RWPE1 (cell line): ENCODE data around the gene SLC8B1.
A peak's percentile ranks its signal among the peaks of the same experiment; 100 is the strongest.

Experiments used
- CTCF ChIA-PET: fragments of 350-600 bp; sonication (Branson Sonifier 250); formaldehyde crosslinking; extraction: SDS; loops from one replicate; lab custom pipeline; 2021; lab: Yijun Ruan, JAX
- POLR2A ChIA-PET: fragments of 400-600 bp; formaldehyde crosslinking; extraction: SDS; loops from one replicate; lab custom pipeline; 2020; ENCODE audit warnings: antibody characterized with exemption; ENCODE audit not compliant: low non-redundant PET; lab: Yijun Ruan, JAX
- DNase-seq: peaks from one replicate; pipeline ENCODE4 v3.0.0; 2012; ENCODE audit warnings: low spot score
- H3K27ac ChIP-seq: fragments of 450-650 bp; 2 replicates; pipeline ENCODE4 v1.5.1; 2017
- CTCF ChIP-seq: fragments of 450-650 bp; conservative IDR thresholded peaks from 2 replicates; pipeline ENCODE4 v1.5.1; 2017; ENCODE audit warnings: low read depth, mild to moderate bottlenecking

The SLC8B1 gene

GRCh38 chr12:113318900-113319628 lies 15.8 kb downstream of the SLC8B1 start:
- no peak for DNase-seq
- no peak for TF ChIP-seq CTCF
- ChIA-PET POLR2A (no interaction called here), CTCF (no interaction called here)
- H3K27ac ChIP-seq, result no peak overlapping the region

- no peak for TF ChIP-seq CTCF
- ChIA-PET CTCF (no interaction called here), POLR2A (no interaction called here)
- H3K27ac ChIP-seq, result no peak overlapping the region
- DNase-seq, result no peak
These were observed 16.8 kb downstream of the SLC8B1 start for GRCh38 chr12:113318046-113318656.

GRCh38 chr12:113317122-113317521 lies 17.8 kb downstream of the SLC8B1 start:
- CTCF ChIA-PET, result no interaction called here
- no peak overlapping the region for H3K27ac ChIP-seq
- POLR2A ChIA-PET, result no interaction called here
- DNase-seq, result no peak
- no peak for TF ChIP-seq CTCF

GRCh38 chr12:113316155-113316554 lies 18.8 kb downstream of the SLC8B1 start:
- 0 out of 2 replicates have a peak, but pooled peaks have one; percentile 8 for TF ChIP-seq CTCF
- no peak for DNase-seq
- H3K27ac ChIP-seq, result no peak overlapping the region
- ChIA-PET CTCF (interaction anchor here (0.6 kb wide), 2 partner anchors 505 to 593 kb away, joined by 3 read pairs; no protein-coding TSS in a partner anchor), POLR2A (no interaction called here)

GRCh38 chr12:113315358-113315757 lies 19.6 kb downstream of the SLC8B1 start:
- DNase-seq, result no peak
- no peak overlapping the region for H3K27ac ChIP-seq
- POLR2A ChIA-PET, result no interaction called here
- CTCF ChIA-PET, result interaction anchor here (0.7 kb wide), 1 partner anchor 86 kb away, joined by 3 read pairs; no protein-coding TSS in a partner anchor
- no peak for TF ChIP-seq CTCF

- no peak for TF ChIP-seq CTCF
- POLR2A ChIA-PET, result no interaction called here
- no peak overlapping the region for H3K27ac ChIP-seq
- DNase-seq, result no peak
- CTCF ChIA-PET, result no interaction called here
These were observed 20.8 kb downstream of the SLC8B1 start for GRCh38 chr12:113314121-113314529.
